Measurements from ENCODE around the gene ACTG1.

ACTG1 gene

DNA sequence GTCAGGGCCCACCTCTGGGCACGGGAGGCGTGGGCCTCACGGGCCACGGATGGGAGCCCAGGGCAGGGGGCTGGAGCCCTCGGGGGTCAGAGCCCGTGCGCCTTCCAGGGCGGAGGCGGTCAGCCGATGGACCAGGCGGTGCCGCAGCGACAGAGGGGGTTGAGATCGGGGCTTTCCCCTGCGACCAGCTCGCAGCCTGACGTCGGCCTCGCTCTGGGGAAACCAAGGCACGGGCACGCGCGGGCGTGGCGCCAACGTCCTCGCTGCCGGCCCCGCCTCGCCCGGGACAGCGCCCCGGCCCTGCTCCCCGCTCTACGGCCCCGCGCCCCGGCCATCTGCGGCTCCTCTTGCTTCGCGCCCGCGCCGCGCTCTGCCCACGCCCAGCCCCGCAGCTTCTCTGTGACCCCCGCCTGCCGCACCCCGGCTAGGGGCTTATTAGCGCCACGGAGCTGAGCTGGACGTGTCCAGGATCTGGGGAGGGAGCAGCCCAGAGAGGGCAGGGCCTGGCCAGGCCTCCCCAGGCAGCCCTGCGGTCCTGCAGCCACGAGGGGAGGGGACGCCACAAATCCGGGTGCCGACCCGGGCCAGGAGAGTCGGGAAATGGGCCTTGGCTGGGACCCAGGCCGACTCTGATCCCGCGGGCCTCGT lies 13.5 kb downstream of the ACTG1 start:
- no peak for DNase-seq (ENCODE audit: low spot score)

- no peak for DNase-seq (ENCODE audit: low spot score)
Observed at GRCh38 chr17:81494626-81495377, 17.8 kb downstream of the ACTG1 start.

- no peak for DNase-seq (ENCODE audit: low spot score)
Observed at GRCh38 chr17:81493198-81494038, 19.2 kb downstream of the ACTG1 start.

DNA sequence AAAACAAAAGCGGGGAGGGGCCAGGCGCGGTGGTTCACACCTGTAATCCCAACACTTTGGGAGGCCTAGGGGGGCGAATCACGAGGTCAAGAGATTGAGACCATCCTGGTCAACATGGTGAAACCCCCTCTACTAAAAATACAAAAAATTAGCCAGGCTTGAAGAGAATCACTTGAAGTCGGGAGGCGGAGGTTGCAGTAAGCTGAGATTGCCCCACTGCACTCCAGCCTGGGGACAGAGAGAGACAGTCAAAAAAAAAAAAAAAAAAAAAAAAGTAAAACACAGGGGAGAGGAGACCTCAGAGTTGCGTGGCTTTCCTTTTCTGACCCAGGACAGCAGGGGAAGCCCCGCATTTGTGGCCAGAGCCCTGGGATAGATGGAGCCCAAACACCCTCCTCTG lies 19.9 kb downstream of the ACTG1 start:
- no peak for DNase-seq (ENCODE audit: low spot score)

DNA sequence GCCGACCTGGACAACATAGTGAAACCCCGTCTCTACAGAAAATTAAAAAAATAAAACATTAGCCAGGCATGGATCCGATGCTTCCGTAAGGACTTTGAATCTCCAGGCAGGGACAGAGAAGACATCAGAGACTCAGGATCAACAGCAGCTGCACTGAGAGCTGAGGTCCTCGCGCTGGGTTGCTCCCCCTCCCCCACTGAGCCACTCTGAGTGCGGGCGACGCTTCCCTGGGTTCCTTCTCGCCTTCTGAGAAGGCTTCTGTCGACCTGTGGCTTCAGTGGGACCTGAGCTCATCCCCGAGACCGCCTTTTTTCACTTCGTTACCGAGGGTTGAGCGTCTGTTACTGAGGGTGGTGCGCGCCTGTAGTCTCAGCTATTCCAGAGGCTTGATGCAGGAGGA lies 20.4 kb downstream of the ACTG1 start:
- no peak for DNase-seq (ENCODE audit: low spot score)

GRCh38 chr17:81491761-81492160 lies 20.8 kb downstream of the ACTG1 start:
- no peak for DNase-seq (ENCODE audit: low spot score)

DNA sequence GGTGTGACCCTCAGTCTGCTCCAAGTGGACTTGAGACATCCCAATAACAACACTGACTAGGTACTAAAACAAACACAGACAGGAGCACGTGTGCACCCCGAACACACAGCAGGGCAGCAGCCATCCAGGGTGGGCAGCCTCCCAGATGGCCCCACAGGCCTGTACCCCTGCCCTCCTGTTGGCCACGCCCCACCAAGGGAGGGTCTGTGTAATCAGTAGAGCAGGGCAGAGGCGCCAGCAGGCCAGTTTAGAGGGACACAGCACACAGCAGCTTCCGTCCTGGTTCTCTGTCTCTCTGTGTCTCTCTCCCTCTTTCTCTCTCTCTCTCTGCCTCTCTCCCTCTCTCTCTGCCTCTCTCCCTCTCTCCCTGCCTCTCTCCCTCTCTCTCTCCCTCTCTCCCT lies 21.4 kb downstream of the ACTG1 start:
- no peak for DNase-seq (ENCODE audit: low spot score)

GRCh38 chr17:81489998-81490992 lies 22.3 kb downstream of the ACTG1 start:
- DNase-seq (ENCODE audit: low spot score): no peak

DNA sequence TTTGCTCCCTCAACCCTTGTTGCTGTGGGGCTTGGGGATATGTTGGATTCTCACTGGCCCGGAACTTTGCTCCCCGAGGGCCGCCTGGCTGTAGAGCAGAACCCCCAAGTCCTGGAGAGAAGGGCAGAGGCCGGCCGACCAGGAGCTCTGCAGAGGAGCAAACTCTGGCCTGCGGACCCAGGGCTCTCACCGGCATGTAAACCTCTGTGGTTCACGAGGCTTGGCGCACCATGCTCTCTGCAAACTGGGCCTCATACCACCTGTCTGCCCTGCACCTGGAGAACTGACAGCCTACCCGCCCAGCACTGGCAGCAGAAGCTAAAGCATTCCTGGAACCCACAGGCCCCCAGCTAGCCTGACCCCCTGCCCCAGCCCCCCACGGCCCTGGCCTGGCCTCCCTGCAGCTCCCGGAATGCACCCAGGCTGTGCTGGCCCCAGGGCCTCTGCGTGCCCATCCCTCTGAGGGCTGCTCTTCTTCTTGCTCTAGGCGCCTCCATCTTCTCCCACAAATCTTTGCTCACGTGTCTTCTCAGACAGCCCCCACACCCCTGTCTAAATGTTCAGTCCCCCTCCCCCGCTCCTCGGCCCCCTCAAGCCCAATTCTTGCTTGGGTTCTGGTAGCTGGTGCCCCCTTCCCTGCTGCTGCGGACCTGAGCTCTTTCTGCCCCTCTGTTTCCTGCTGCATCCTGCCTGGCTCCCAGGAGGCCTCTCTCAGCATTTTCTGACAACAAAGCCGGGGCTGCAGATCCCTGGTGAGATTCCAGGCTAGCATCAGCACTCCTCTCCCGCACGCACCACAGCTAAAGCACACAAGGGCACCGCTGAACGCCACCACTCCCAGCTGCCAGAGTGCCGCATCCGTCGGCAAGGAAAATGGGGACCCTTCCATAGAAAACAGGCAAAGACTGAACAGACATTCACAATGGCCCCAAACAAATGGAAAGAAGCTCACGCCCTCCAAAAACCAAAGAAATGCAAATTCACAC lies 23.3 kb downstream of the ACTG1 start:
- DNase-seq (ENCODE audit: low spot score): no peak

GRCh38 chr17:81488276-81488860 lies 24.2 kb downstream of the ACTG1 start:
- DNase-seq (ENCODE audit: low spot score): no peak

- peak; percentile 77 for DNase-seq (ENCODE audit: low spot score)
Observed at GRCh38 chr17:81487487-81488275, 24.9 kb downstream of the ACTG1 start.

GRCh38 chr17:81487089-81487486 lies 25.5 kb downstream of the ACTG1 start:
- DNase-seq (ENCODE audit: low spot score): no peak

GRCh38 chr17:81486199-81486810 lies 26.3 kb downstream of the ACTG1 start:
- DNase-seq (ENCODE audit: low spot score): no peak

DNA sequence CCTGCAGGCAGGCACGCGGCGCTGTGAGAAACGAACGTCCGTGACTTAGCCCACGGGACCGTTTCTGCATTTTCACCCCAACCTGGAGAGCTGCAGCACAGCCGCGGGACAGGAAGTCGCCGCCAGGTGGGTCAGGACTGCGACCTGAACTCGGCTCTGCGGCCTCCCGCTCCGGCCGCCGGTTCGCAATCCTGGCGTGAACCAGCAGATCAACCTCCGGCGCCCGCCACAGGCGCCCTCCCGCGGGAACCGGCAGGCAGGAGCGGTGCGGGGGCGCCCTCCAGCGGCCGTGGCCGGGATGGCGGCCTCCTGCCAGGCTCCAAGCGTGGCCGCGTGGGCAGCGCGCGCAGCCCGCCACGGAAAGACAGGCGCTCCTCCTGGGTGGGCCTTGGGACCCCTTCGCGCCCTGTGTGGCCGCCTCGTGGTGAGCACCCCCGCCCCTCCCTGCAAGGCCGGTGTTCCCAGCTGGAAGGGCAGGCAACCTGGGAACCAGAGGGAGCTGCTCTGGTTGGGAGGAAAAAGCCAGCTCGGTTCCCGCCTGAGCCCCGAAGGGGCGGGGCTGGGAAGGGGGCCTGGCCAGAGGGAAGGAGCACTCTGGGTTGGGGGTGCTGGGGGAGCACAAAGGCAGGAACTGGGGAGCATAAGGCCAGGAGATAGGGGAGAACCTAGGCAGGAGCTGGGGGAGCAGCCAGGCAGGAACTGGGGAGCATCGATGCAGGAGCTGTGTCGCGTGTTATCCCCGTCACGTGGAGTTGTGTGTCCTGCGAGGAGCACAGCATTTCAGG lies 28.2 kb downstream of the ACTG1 start:
- DNase-seq (ENCODE audit: low spot score): peak; percentile 84

- DNase-seq (ENCODE audit: low spot score): no peak
Observed at GRCh38 chr17:81483862-81484194, 28.8 kb downstream of the ACTG1 start.

GRCh38 chr17:81483085-81483861 lies 29.3 kb downstream of the ACTG1 start:
- DNase-seq (ENCODE audit: low spot score): no peak

- no peak for DNase-seq (ENCODE audit: low spot score)
Observed at GRCh38 chr17:81482673-81483072, 29.9 kb downstream of the ACTG1 start.
